Left renal pelvis (tissue), 4 donors: ENCODE results near the gene WWOX. TPM values are rescaled to one million over a fixed set of nuclear protein-coding genes. Genes with fewer than 3 reads are reported as not detected.

ENCODE experiments used
- DNase-seq, 4 donors: peaks; one replicate each; pipeline ENCODE4 v3.0.0-alpha.2; 2013; ENCODE audit warnings: low read depth in 4 of 4, low spot score in 3 of 4
- polyA plus RNA-seq, 4 donors: library from polyadenylated mRNA; unstranded; fragments of 120-200 nt; gene quantifications; one replicate each; pipeline ENCODE4 v1.2.1, GENCODE V29; 2013; ENCODE audit not compliant: insufficient read length in 4 of 4

The WWOX gene
- polyA plus RNA-seq, 4 donors, result 19.6 to 43.2 (median 39.7) TPM

DNA sequence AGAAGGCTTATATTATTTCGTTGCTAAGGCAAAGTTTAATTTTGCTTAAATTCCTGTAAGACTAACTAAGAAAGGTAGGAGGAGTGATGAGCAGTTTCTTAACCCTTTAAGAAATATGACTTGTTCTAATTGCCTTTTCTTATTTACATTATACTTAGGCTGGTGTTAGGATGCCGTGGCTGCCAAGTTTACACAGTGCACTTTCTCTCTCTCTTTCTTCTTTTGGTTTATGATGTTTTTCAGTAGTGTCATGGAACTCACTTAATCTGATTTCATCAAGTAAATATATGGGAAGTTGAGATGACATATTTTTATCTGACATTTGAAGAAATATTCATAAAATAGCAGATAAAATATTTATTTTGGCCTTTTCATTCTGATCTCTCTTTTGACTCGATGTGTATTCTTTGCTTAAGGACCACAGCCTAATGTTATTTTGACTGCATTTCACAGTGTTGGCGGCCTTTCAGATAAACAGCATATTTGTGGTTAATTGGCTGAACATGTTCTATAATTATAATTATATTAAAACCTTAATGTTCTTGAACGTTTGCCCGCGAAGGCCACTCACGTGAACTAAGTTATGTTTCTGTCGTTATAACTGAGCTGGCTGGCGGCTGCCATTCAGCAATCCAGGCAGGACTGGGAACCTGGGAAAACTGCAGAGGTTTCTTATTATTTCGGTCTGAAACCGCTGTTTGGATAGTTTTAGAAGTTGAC lies 191.6 kb downstream of the WWOX start:
- DNase-seq, result no peak

GRCh38 chr16:78291604-78292003 lies 192.2 kb downstream of the WWOX start:
- DNase-seq, result no peak

GRCh38 chr16:78292086-78292843 lies 192.8 kb downstream of the WWOX start:
- DNase-seq, result no peak

DNA sequence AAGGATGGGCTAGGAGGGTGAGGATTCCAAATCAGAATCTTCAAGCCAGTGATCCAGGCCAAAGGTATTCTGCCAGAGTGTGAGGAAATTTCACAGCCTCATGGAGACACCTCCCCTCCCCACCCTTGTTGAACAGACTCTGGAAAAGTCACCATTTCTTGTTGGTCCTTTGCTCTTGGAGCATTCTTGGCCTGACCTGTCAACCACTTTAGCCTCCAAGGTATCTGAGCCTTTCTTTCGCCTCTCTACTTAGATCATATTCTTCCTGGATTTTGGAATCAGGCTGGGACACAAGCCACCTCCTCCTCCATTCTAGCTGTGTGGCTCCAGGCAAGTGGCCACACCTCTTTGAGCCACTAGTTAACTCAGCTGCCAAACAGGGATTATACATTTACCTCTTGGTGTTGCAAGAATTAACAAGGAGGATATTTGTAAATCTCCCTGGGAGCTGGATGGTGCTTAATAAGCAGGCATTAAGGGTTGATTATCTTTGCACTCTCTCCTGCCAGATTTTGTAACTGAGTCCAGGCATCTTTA lies 193.5 kb downstream of the WWOX start:
- no peak for DNase-seq

DNA sequence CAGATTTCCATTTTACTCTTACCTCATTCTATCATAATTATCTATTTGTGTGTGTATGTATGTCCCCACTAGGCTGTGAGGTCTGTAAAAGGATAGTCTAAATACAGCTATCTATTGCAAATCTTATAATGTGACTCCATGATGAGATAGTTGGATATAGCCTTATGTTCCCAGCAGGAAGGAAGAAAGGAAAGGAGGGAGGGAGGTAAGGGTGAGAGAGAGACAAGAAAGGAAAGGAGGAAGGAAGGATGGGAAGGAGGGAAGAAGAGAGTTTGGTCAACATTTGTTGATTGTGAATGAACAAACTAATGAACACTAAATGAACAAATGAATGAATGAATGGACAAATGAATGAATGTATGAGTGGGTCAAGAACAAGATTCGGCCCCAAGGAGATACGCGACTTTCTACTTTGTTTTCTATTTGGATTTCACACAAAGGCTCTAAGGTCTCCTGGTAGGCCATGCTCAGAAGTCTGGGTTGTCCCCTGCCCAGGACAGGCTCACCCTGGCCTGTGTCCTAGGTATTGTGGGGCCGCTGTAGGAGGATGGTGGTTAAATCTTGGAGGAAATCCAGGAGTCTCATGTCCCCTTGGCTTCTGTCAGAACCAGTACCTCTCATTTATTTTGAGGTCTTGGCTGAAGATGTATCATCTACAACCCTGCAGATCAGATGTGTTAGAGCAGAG lies 195.2 kb downstream of the WWOX start:
- DNase-seq, result no peak

- no peak for DNase-seq
Observed at GRCh38 chr16:78297066-78297666, 197.7 kb downstream of the WWOX start.

- no peak for DNase-seq
Observed at GRCh38 chr16:78298986-78299385, 199.5 kb downstream of the WWOX start.

DNA sequence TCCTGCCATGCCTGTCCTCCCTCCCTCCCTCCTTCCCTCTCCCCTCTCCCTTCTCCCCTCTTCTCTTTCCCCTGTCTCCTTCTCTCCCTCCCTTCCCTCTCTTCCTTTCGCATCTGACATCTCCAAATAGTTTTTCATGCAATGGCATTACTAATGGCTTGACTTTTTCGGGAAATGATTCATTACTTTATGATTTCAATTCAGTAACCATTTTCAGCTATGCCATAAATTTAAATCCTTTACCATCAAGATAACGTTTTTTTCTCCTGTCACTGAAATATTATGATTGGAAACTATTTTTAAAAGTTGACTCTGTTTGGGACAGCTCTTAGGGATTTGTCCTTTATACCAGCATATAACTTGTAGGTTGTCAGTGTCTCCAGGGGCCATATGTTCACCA lies 201.0 kb downstream of the WWOX start:
- no peak for DNase-seq

DNA sequence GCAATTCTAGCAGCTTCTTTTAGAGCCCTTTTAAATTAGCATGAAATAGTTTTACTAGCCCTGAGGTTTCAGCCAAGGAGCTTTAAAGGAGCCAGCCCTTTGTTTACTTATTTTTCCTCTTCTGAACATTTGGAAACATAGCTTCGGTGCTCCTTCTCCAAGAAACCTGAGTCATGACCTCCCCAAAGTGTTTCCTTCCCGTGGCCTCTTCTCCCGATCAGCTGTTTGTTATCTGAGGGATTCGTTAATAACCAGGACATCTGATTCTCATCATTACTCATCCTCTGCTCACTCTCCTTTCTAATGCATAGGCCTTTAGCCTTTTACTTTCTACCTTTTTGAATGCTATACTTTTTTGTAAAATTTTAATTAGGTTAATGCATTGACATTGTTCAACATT lies 204.5 kb downstream of the WWOX start:
- DNase-seq, result no peak

DNA sequence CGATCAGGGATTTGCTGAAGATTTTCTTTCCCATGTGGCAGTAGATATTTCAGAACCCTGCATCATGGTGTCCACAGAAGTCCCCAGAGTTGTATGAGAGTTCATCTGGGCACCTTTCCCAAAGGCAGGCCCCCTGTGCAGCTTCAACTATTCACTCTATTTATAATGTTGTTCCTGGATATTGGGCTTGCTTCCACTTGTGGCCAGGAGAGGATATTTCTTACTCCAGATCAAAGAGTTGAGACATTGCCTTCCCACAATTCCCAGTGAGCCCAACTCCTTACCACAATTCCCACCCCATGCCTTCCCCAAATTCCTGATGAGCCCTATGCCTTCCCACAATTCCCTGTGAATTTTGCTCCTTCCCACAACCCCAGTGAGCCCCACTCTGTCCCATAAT lies 206.9 kb downstream of the WWOX start:
- no peak for DNase-seq

DNA sequence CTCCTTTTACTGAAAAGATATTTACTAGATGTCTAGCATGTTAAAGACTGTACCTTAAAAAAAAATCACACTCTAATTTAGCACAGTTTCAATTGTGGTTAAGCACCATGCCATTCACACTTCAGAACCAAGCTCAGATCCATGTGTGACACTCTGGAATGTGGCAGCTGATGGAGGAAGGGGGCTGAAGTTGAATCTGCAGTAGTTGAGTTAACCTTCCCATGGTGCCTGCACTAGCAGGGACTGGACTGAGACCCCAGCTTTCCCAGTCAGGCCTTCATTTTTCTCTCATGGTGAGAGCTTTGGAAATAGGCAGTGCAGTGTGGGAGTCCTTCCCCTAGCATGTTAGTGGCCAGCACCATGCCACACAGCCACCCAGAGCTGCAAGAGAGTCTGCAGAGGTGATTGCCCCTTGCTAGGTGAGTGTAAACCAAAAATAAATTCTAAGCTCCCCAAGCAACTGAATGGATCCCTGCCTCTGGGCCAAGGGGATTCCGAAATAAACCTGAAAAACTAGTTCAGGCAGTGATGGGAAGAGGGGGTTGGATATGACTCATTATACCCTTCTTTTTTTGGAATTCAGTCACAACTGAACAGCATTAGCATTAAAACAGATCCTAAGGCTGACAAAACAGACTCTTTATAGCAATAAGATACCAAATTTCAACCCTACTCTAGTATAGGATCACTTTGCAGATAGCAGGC lies 208.5 kb downstream of the WWOX start:
- no peak for DNase-seq

- no peak for DNase-seq
Observed at GRCh38 chr16:78309763-78310162, 210.3 kb downstream of the WWOX start.

GRCh38 chr16:78310196-78310595 lies 210.7 kb downstream of the WWOX start:
- DNase-seq, result no peak

DNA sequence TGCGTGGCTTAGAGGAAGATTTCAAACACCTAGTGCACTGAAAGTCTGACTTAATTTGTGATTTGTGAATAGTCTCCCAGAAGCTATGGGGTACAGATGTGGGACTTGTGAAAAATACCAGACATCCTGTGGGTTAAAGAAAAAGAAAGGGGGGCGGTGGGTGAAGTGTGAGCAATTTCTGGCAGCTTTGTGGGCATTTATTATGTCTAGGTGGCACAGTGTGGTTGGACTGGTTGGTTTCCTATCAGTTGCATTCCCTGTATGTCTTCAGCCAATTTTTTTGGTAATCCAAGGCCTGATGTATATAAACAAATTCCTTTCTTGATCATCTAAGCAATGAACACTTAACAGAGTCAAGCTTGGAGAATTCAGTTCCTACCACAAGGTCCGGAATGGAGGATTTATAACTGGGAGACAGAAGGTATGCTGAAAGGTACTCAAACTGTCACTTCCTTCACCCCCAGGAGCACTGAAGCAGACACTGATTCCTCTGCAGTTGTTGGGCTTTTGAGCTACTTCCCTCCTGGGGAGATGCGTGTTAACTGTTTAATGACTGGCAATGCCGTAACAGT lies 211.6 kb downstream of the WWOX start:
- peak in 2 of 4 donors; percentile 46 to 79 for DNase-seq

DNA sequence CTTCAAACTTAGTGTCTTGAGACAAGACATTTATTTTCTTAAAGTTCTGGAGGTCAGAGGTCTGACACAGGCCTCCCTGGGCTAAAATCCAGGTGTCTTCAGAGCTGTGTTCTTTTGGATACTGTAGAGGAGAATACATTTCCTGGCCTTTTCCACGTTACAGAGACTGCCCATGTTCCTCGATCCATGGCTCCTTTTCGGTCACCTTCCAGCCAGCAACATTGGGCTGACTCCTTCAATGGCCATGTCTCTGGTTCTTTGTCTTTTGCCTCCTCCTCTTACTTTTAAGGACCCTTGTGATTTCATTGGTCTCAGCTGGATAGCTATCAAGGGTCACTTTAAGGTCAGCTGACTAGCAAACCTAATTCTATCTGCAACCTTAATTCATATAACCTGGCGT lies 212.4 kb downstream of the WWOX start:
- DNase-seq, result no peak

GRCh38 chr16:78317564-78318240 lies 218.2 kb downstream of the WWOX start:
- DNase-seq, result no peak

DNA sequence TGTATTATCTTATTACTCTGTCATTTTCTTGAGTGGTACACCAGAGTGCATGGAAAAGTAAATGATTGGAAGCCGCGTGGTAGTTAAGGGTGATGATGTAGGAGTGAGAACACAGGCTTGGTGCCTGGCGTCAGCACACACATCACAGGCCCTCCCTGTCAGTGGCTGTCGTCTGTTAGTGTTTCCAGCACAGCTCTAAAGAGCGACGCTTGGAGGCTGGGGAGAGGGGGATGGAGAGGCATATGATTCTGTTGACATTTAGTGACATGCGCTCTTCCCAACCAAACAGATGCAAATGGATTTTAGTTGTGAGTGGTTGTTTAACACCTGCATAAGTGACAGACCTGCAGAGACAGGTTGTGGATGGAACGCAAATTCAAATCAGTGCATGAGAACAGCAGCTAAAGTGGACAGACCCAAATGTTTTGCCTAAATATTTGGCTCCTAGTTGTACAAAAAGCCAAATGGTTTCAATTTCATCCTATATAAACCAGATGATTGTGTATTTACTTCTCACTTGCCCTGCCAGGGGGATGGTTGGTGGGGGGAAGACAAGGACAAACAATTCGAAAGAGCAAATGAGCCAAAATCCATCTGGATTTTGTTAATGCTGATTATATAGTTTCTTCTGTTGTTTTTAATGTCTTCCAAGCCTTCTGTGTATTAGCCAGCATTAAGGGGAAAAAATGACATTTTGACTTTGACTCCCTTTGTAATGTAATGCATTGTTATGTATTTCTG lies 222.3 kb downstream of the WWOX start:
- no peak for DNase-seq

- DNase-seq, result no peak
Observed at GRCh38 chr16:78323315-78323714, 223.9 kb downstream of the WWOX start.
